GM19043 (cell line): ENCODE data around the gene RIPPLY1.

Experiments used
- ATAC-seq: cut with Tn5 transposase; IDR thresholded peaks from one replicate; pipeline ENCODE4 v1.9.1; 2021; ENCODE audit warnings: low read depth; ENCODE audit not compliant: unreplicated experiment

Gene RIPPLY1

GRCh38 chrX:106903291-106903824, at the start of gene RIPPLY1:
Gene RIPPLY1, minus strand, starts transcription at chrX:106903341. Its CDS starts 54 bp downstream, at chrX:106903287.
- no peak for ATAC-seq

DNA sequence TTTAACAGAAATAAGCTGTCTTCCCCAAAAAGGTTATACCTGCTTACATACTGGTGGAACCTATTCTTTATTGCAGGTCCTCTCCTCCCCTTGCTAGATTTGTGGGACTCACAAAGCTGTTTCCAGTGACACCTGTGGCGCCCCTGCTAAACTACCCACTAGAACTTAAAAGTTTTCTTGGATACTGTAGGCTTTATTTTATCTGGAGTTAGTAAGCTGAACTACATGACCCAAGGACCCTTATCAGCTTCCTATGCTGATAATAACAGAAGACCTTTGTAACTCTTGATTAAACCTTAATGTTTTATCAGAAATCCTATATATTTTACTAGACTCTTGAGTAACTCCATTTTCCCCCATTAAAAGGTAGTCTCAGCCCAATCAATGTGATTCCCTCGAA, 49.4 kb upstream of the RIPPLY1 start:
- ATAC-seq = no peak

- no peak for ATAC-seq
These were observed 48.9 kb upstream of the RIPPLY1 start for GRCh38 chrX:106952089-106952488.

DNA sequence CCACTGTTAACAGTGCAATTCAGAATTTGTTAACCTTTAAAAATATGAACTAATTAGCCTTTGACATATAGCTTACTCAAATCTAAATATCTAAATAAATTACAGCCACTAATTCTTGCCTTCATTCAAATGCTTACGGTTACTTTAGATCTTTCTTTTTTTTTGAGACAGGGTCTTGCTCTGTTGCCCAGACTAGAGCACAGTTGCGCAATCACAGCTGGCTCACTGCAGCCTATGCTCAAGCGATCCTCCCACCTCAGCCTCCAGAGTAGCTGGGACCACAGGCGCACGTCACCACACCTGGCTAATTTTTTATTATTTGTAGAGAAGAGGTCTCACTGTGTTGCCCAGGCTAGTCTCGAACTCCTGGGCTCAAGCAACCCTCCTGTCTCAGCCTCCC, 48.1 kb upstream of the RIPPLY1 start:
- ATAC-seq = no peak

DNA sequence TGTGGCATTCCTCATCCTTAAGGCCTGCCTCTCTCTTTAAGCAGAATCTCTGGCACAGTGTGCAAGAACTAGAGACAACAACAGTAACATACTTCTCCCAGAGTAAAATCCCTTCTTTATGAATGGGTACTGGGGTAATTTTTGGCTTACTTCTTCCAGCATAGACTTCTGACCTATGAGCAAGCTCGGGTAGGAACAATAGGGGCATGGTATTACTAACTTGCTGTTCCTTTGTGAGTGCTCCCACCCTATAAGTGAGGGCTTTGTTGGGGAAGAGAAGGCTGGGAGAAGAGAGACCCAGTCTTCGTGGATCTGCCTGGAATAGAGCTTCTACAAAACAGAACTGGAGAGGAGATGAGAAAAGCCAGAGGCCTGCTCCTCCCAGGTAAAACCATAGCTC, 47.2 kb upstream of the RIPPLY1 start:
- no peak for ATAC-seq

DNA sequence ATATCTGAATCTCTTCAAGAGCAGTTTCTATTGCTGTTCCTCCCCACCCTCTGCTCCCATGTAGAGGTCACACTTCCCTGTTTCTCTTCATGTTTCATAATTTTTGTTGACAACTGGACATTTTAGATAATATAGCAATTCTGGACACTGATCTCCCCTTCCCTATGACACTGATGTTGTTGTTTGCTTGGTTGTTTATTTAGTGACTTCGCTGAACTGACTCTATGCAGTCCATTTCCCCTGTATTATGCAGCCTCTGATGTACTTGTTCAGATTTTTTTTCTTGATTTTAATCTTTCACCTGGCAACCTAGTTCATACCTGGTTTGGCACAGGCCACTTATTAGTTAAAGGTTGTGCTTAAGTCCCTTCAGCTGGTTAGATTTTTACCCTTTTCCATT, 46.2 kb upstream of the RIPPLY1 start:
- no peak for ATAC-seq

DNA sequence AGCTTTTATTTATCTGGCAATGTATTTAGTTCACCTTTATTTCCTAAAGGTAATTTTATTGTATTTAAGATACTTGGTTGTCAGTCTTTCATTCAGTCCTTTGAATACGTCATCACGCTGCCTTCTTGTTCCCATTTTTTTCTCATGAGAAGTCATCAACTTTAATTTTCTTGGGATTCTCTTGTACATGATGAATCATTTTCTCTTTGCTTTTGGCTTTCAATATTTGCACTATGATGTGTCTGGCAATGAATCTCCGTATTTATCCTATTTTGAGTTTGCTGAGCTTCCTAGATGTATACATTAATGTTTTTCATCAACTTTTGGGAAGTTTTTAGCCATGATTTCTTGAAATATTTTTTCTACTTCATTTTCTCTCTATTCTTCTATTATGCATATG, 45.5 kb upstream of the RIPPLY1 start:
- ATAC-seq = no peak

DNA sequence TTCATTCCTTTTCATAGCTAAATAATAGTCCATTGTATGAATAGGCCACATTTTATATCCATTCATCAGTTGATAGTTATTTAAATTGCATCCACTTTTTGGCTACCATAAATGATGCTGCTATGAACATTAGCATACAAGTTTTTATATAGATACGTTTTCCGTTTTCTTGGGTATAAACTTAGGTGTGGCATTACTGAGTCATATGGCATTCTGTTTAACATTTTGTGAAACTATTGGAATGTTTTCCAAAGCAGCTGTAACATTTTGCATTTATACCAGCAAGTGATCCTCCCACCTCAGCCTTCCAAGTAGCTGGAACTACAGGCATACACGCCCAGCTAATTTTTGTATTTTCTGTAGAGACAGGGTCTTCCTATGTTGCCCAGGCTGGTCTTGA, 43.3 kb upstream of the RIPPLY1 start:
- ATAC-seq = no peak

- ATAC-seq = no peak
These were observed 36.9 kb upstream of the RIPPLY1 start for GRCh38 chrX:106940068-106940467.

- ATAC-seq = no peak
These were observed 36.4 kb upstream of the RIPPLY1 start for GRCh38 chrX:106939566-106939965.

- no peak for ATAC-seq
These were observed 33.1 kb upstream of the RIPPLY1 start for GRCh38 chrX:106936246-106936645.

- no peak for ATAC-seq
These were observed 32.0 kb upstream of the RIPPLY1 start for GRCh38 chrX:106935175-106935574.

DNA sequence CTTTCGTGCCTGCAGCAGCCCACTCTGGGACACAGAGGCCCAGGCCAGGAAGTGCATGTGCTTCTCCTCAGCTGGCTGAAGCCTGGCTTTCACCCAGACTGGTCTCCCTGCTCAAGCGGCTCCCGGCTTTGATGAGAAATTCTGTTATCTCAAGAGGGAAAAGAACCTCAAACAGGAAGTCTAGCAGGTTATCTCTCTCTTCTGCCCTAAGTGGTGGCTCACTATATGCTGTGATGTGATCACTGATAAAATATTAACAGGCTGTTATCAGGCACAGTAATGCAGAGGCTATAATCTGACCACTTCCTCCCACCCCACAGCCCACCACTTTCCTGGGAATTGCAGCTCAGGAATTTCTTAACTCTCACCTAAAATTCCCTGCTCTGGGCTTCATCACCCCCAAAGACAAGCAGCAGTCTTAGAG, 30.4 kb upstream of the RIPPLY1 start:
- no peak for ATAC-seq

DNA sequence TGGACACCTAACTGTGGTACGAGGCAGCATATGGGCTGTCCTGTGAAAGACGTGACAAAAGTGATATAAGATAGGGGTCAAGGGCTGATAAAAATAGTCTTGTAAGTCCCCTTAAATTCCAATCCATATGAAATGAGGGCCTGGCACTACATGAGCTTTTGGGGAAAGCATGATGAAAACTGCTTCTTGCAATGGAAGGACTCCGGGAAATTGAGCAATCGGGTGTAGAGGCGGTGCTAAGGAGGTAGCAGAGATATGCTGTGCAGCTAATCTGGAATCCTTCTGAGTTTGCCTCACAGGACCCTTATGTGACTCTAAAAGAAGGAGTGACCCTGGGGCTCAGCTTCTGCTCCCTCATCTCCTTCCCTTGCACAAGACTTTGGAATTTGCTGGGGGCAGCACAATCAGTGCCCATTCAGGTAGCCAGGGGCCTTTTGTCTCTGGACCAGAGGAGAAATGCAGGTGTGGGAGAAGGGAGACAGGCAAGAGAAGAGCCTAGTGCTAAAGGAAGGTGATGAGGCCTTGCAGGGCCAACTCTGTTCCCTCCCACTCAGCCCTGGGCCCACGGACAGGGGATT, 29.9 kb upstream of the RIPPLY1 start:
- no peak for ATAC-seq

- no peak for ATAC-seq
These were observed 29.4 kb upstream of the RIPPLY1 start for GRCh38 chrX:106932492-106932923.

GRCh38 chrX:106931831-106932491, 28.8 kb upstream of the RIPPLY1 start:
- ATAC-seq = no peak

- ATAC-seq = no peak
These were observed 25.1 kb upstream of the RIPPLY1 start for GRCh38 chrX:106928227-106928626.

DNA sequence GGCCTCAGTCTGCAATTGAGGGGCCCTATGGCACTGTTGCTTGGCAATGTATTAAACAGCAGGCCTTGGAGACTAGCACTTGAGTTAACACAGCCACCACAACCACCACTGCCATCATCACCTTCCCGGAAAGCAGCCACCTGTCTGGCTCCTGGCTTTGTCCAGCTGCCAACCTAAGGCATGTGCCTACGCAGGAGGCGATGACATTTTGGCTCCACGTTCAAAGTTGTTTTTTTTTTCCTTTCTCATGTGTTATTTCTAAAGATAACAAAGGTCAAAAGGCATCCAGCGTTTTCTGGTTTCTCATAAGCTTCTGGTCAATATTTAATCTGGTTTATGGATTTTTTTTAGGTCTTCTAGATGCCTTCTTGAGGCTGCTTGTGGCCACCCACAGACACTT, 24.6 kb upstream of the RIPPLY1 start:
- ATAC-seq = no peak

GRCh38 chrX:106927023-106927422, 23.9 kb upstream of the RIPPLY1 start:
- no peak for ATAC-seq

DNA sequence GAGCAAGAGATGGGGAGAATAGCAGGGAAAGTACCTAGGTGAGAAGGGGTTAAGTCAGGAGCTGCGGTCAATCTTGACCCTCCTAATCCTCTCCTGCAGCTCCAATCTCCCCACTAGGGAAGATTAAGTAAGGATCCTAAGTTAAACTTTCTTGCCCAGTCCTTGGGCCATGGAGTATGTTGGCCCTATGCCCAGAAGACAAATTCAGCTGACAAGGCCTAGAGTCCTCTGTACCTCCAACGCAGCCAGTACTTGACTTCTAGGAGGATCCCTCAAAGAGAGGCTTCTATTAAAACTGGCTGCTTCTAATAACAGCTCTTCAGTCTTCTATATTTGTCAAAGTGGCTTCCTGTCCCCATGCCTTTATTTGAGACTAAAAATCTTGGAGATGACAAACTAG, 18.5 kb upstream of the RIPPLY1 start:
- ATAC-seq = no peak

GRCh38 chrX:106919932-106920452, 16.9 kb upstream of the RIPPLY1 start, which contains the start of gene CLDN2:
Gene CLDN2, plus strand, starts transcription at chrX:106920402. Its CDS starts 7,827 bp downstream, at chrX:106928229.
- ATAC-seq = no peak
